Body of pancreas (tissue), 4 donors: ENCODE data around the gene IGSF3. TPM values are rescaled to one million over a fixed set of nuclear protein-coding genes. Genes with fewer than 3 reads are reported as not detected.

Experiments used
- ATAC-seq: fragments of 150-250 bp; one replicate; pipeline ENCODE4 v1.9.1; 2016
- DNase-seq, 4 donors: peaks; one replicate each; pipeline ENCODE4 v3.0.0-alpha.2; 2019
- H3K27ac ChIP-seq, 4 donors: fragments of 200-600 bp; sonication (generic); 1 replicate in 3 of 4; 2 replicates in 1 of 4; pipeline versions ENCODE4 v1.5.1 to v1.6.1; 2016 to 2019; ENCODE audit warnings: mild to moderate bottlenecking in 1 of 4, mixed read lengths in 1 of 4, moderate library complexity in 1 of 4
- H3K27me3 ChIP-seq, 2 donors: fragments of 200-600 bp; sonication (generic); one replicate each; pipeline ENCODE4 v1.6.0; 2016; ENCODE audit warnings: mild to moderate bottlenecking in 1 of 2
- H3K36me3 ChIP-seq, 2 donors: fragments of 200-600 bp; sonication (generic); replicated peaks in 1 of 2; 2 replicates each; pipeline ENCODE4 v1.5.1; 2016; ENCODE audit warnings: low read depth in 2 of 2; ENCODE audit not compliant: insufficient read depth in 1 of 2
- H3K4me1 ChIP-seq: fragments of 200-600 bp; sonication (generic); one replicate; pipeline ENCODE4 v1.6.0; 2016
- H3K4me3 ChIP-seq, 2 donors: fragments of 200-600 bp; sonication (generic); 1 replicate in 1 of 2; 2 replicates in 1 of 2; pipeline ENCODE4 v1.5.1; 2016 to 2019
- H3K9me3 ChIP-seq, 3 donors: fragments of 200-600 bp; sonication (generic); 1 replicate in 2 of 3; 2 replicates in 1 of 3; pipeline ENCODE4 v1.5.1; 2016
- POLR2A ChIP-seq, 3 donors: fragments of 450-650 bp; IDR thresholded peaks; one replicate each; pipeline ENCODE4 v1.6.1; 2016; ENCODE audit warnings: antibody characterized with exemption in 3 of 3, mild to moderate bottlenecking in 2 of 3
- WGBS, 2 donors: methylation state at CpG; one replicate each; pipeline ENCODE4 v1.1.5; 2017; 5-methylcytosine and 5-hydroxymethylcytosine counted together
- intact Hi-C: fragments of 100-400 bp; cut with DNase I; formaldehyde crosslinking; loops from one replicate; pipeline ENCODE4 v1.15.1; 2023
- total RNA-seq, 2 donors: library from RNA; depleted of rRNA; stranded (reverse); fragments of >200 nt; gene quantifications; one replicate each; pipeline ENCODE4 v1.1.0, GENCODE V29; 2016
- TF ChIP-seq, protein P1 (sequence below), 7 experiments: fragments of 450-650 bp in 4 of 7; fragments of 200-600 bp in 3 of 7; sonication (generic) in 3 of 7; IDR thresholded peaks; one replicate each; pipeline ENCODE4 v1.5.1; 2016 to 2019; ENCODE audit warnings: antibody characterized with exemption in 7 of 7

The IGSF3 gene
- total RNA-seq, 2 donors from 2014 or later = 4.6 to 5.2 TPM

DNA sequence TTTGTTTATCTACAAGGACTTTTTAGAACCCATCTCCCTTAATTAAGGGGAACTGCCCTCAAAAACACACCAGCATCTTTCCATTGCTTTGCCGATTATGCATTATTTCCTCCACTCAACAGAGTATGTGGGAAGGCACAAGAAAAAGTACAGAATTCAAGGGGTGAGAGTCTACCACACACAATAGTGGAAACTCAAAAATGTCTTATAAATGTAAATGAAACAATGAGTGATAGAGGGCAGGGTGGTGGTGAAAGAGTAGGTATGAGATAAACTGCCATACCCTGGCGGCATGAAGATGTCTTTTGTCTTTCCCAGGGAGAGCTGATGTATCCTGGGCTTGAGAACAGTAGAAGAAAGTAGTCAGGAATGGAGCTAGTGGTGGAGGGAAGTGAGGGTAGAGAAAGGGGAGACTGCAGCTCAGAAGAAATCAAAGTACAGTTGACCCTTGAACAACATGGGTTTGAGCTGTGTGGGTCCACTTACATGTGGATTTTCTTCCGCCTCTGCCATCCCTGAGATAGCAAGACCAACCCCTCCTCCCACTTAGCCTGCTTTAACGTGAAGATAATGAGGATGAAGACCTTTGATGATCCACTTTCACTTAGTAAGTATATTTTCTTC is 121.1 kb downstream of the IGSF3 start:
- DNase-seq (no peak), ATAC-seq (no peak)
- no peak overlapping the region for H3K4me3 ChIP-seq
- H3K27me3 ChIP-seq = no peaks in the 10 kb centered on the region
- TF ChIP-seq, protein P1, sequence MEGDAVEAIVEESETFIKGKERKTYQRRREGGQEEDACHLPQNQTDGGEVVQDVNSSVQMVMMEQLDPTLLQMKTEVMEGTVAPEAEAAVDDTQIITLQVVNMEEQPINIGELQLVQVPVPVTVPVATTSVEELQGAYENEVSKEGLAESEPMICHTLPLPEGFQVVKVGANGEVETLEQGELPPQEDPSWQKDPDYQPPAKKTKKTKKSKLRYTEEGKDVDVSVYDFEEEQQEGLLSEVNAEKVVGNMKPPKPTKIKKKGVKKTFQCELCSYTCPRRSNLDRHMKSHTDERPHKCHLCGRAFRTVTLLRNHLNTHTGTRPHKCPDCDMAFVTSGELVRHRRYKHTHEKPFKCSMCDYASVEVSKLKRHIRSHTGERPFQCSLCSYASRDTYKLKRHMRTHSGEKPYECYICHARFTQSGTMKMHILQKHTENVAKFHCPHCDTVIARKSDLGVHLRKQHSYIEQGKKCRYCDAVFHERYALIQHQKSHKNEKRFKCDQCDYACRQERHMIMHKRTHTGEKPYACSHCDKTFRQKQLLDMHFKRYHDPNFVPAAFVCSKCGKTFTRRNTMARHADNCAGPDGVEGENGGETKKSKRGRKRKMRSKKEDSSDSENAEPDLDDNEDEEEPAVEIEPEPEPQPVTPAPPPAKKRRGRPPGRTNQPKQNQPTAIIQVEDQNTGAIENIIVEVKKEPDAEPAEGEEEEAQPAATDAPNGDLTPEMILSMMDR (IDR thresholded peaks at IDR 0.05) = no peak
- no peak for TF ChIP-seq POLR2A (IDR thresholded peaks at IDR 0.05)
- H3K9me3 ChIP-seq = no peaks in the 10 kb centered on the region
- no peak overlapping the region for H3K27ac ChIP-seq
- H3K4me1 ChIP-seq = no peaks in the 10 kb centered on the region
- H3K36me3 ChIP-seq = no peaks in the 10 kb centered on the region
- WGBS, 2 donors = 85 to 88% methylated on average over 4 of the region's 4 CpGs
- intact Hi-C loops = no loop called here

DNA sequence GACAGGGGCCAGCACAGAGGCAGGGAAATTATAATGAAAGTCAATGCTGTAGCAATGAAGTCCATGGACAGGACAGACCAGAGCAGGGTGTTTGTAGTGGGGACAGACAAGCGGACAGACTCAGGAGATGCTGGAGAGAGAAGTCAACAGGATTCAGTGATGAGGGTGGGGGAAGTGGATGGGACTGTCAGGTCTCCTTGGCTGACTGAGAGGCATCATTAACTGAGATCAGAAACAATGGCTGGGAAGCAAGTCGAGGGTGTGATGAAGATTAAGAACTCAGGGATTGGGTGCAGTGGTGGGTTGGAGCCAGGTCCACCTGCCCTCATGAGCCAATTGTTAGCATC is 122.2 kb downstream of the IGSF3 start:
- Histone ChIP-seq H3K4me3 (no peak overlapping the region), H3K27ac (no peak overlapping the region), H3K27me3 (no peaks in the 10 kb centered on the region), H3K9me3 (no peaks in the 10 kb centered on the region), H3K4me1 (no peaks in the 10 kb centered on the region), H3K36me3 (no peaks in the 10 kb centered on the region)
- TF ChIP-seq POLR2A (IDR thresholded peaks at IDR 0.05) = no peak
- TF ChIP-seq, protein P1 (IDR thresholded peaks at IDR 0.05) = no peak
- intact Hi-C loops = no loop called here
- ATAC-seq (no peak), DNase-seq (no peak)
- WGBS, 2 donors = 86 to 97% methylated on average over 2 of the region's 2 CpGs

DNA sequence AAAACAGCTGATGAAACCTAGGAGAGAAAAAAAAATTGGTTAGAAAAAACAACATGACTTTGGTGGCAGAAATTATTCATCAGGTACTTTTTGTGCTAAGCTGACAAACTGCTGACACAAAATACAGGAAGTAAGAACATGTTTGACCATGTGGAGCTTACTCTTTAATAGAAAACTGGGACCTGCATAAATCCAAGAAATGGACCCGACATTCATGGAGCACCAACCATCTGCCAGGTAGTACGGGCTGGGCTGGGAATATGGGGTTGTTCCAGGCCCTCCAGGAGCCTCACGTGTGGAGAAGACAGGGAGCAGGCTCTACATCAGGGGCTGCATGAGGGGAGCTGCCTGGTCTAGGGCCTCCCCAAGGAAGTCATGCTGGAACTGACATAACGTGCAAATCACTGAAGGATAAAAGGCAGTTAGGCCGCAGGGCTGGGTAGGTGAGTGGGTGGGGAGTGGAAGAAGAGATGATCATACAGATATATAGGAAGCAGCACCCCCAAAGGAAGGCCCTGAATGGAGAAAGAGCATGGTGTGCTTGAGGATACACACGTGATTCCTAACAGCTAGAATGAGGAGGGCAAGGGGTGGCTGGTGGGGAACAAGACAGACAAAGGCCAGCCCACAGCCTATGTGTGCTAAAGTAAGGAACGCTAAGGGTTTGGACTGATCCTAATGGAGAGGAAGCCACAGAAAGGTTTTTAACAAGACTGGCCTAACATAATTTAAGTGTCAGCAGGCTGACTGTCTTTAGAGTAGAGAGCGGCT is 122.8 kb downstream of the IGSF3 start:
- no peak for DNase-seq
- intact Hi-C loops = no loop called here
- H3K4me3 ChIP-seq = no peak overlapping the region
- H3K27ac ChIP-seq = no peak overlapping the region
- H3K27me3 ChIP-seq = no peaks in the 10 kb centered on the region
- ATAC-seq = no peak
- no peak for TF ChIP-seq POLR2A (IDR thresholded peaks at IDR 0.05)
- TF ChIP-seq, protein P1 (IDR thresholded peaks at IDR 0.05) = no peak
- no peaks in the 10 kb centered on the region for H3K36me3 ChIP-seq
- no peaks in the 10 kb centered on the region for H3K4me1 ChIP-seq
- H3K9me3 ChIP-seq = no peaks in the 10 kb centered on the region
- 87 to 89% methylated on average over 8 of the region's 8 CpGs for WGBS, 2 donors

DNA sequence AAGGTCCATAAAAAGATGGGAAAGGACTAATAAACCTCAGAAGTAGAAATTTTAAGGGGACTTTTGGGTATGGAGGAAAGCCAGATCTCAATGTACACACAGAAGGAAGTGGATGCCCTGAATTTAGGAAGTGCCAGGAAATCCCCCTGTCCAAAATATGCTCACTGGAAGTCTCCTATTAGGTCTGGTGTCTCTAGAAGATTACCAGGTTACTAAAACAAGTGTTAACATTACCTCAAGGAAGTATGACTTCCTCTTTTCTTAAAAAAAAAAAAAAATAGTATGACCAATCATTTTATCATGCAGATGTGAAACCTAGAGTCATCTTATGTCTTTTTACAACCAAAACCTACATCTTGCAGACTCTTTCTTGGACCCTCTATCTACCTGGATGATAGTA is 127.4 kb downstream of the IGSF3 start:
- H3K4me3 ChIP-seq = no peak overlapping the region
- no peak for TF ChIP-seq POLR2A (IDR thresholded peaks at IDR 0.05)
- TF ChIP-seq, protein P1 (IDR thresholded peaks at IDR 0.05) = no peak
- no peak for ATAC-seq
- no peaks in the 10 kb centered on the region for H3K27me3 ChIP-seq
- no peak overlapping the region for H3K27ac ChIP-seq
- no peaks in the 10 kb centered on the region for H3K9me3 ChIP-seq
- no peak for DNase-seq
- no peaks in the 10 kb centered on the region for H3K36me3 ChIP-seq
- intact Hi-C loops = no loop called here
- H3K4me1 ChIP-seq = no peaks in the 10 kb centered on the region

DNA sequence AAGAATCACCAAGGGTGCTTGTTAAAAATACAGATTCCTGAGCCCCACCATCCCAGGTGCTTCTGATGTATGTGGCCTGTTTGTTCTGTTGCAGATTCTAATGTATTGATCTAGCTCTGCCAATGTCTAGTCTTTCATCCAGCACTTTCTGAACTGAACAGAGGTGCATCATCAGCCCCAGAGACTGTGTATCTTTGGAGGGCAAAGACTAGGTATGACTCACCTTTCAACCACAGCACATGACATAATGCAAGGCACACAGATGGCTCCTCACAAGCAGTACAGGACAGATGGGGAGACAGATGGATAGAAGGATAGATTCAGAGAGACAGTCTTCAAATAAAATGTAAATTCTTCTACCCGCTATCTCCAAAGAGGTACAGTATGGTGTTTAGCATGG is 129.0 kb downstream of the IGSF3 start:
- no peaks in the 10 kb centered on the region for H3K27me3 ChIP-seq
- TF ChIP-seq POLR2A (IDR thresholded peaks at IDR 0.05) = no peak
- TF ChIP-seq, protein P1 (IDR thresholded peaks at IDR 0.05) = no peak
- no peaks in the 10 kb centered on the region for H3K36me3 ChIP-seq
- H3K4me3 ChIP-seq = no peak overlapping the region
- intact Hi-C loops = no loop called here
- no peak for DNase-seq
- no peak for ATAC-seq
- no peak overlapping the region for H3K27ac ChIP-seq
- H3K4me1 ChIP-seq = no peaks in the 10 kb centered on the region
- H3K9me3 ChIP-seq = no peaks in the 10 kb centered on the region
- WGBS, 2 donors = 88 to 90% methylated on average over 1 of the region's 1 CpG
